Measurements from ENCODE around the gene MEGF11.

MEGF11 gene

GRCh38 chr15:65940618-65940909 lies 313.0 kb downstream of the MEGF11 start:
- peak overlapping the region; percentile 73 for H3K27ac ChIP-seq (ENCODE audit: poor library complexity, severe bottlenecking)
- TF ChIP-seq, protein P1, sequence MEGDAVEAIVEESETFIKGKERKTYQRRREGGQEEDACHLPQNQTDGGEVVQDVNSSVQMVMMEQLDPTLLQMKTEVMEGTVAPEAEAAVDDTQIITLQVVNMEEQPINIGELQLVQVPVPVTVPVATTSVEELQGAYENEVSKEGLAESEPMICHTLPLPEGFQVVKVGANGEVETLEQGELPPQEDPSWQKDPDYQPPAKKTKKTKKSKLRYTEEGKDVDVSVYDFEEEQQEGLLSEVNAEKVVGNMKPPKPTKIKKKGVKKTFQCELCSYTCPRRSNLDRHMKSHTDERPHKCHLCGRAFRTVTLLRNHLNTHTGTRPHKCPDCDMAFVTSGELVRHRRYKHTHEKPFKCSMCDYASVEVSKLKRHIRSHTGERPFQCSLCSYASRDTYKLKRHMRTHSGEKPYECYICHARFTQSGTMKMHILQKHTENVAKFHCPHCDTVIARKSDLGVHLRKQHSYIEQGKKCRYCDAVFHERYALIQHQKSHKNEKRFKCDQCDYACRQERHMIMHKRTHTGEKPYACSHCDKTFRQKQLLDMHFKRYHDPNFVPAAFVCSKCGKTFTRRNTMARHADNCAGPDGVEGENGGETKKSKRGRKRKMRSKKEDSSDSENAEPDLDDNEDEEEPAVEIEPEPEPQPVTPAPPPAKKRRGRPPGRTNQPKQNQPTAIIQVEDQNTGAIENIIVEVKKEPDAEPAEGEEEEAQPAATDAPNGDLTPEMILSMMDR (IDR thresholded peaks at IDR 0.05; ENCODE audit: poor library complexity, severe bottlenecking) = no peak
- no peak overlapping the region for H3K4me3 ChIP-seq (ENCODE audit: severe bottlenecking)
- no peaks in the 10 kb centered on the region for H3K36me3 ChIP-seq (ENCODE audit: low read depth)
- H3K9me3 ChIP-seq (ENCODE audit: severe bottlenecking) = no peaks in the 10 kb centered on the region
- H3K4me1 ChIP-seq (ENCODE audit: insufficient read depth, poor library complexity, severe bottlenecking) = peaks cover 19% of the 10 kb centered on the region
- H3K27me3 ChIP-seq (ENCODE audit: insufficient read depth, poor library complexity, severe bottlenecking) = no peaks in the 10 kb centered on the region
- peak; percentile 66 for ATAC-seq (ENCODE audit: low read depth)
- DNase-seq (ENCODE audit: low spot score) = no peak

DNA sequence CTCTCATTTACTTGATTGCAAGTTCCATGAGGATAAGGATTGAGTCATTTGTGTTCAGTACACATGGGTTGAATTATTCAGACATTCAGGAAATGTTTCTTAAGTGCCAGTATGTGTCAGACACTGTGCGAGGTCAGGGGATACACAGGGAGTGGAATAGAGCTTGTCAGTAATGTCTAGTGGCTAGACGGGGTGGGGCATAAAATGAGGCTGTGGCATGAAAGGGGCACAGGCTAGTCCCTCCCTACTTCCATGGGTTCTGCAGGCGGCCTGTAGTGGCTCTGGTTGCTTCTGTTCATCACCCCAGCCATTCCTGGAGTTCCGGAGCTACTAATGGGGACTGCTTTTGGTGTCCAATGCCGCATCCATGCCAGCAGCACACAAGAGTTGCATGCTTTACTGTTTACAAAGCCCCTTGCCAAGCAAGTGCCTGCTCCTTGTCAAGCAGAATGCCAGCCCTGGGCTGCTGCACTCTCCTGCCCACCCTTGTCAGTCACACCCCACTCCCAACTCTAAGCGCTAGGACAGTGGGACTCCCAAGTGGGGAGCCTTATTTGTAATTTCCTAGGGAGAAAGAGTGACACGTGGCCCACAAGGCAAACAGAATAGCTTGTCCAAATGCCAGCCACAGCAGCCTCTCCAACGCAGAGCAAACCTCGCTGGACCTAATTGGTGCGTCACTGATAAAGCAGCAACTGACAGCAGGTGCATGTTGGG lies 313.5 kb downstream of the MEGF11 start:
- Histone ChIP-seq H3K27me3 (ENCODE audit: insufficient read depth, poor library complexity, severe bottlenecking) (no peaks in the 10 kb centered on the region), H3K36me3 (ENCODE audit: low read depth) (no peaks in the 10 kb centered on the region), H3K9me3 (ENCODE audit: severe bottlenecking) (no peaks in the 10 kb centered on the region), H3K4me1 (ENCODE audit: insufficient read depth, poor library complexity, severe bottlenecking) (peaks cover 19% of the 10 kb centered on the region), H3K4me3 (ENCODE audit: severe bottlenecking) (no peak overlapping the region), H3K27ac (ENCODE audit: poor library complexity, severe bottlenecking) (peak overlapping the region; percentile 73)
- TF ChIP-seq, protein P1 (IDR thresholded peaks at IDR 0.05; ENCODE audit: poor library complexity, severe bottlenecking) = no peak
- no peak for DNase-seq (ENCODE audit: low spot score)
- peak; percentile 96 for ATAC-seq (ENCODE audit: low read depth)

- no peak overlapping the region for H3K4me3 ChIP-seq (ENCODE audit: severe bottlenecking)
- ATAC-seq (ENCODE audit: low read depth) = no peak
Observed at GRCh38 chr15:65938604-65939003, 314.9 kb downstream of the MEGF11 start.

GRCh38 chr15:65937476-65937875 lies 316.1 kb downstream of the MEGF11 start:
- DNase-seq (ENCODE audit: low spot score) (no peak), ATAC-seq (ENCODE audit: low read depth) (no peak)
- no peaks in the 10 kb centered on the region for H3K9me3 ChIP-seq (ENCODE audit: severe bottlenecking)
- H3K27ac ChIP-seq (ENCODE audit: poor library complexity, severe bottlenecking) = no peak overlapping the region
- no peaks in the 10 kb centered on the region for H3K36me3 ChIP-seq (ENCODE audit: low read depth)
- no peaks in the 10 kb centered on the region for H3K27me3 ChIP-seq (ENCODE audit: insufficient read depth, poor library complexity, severe bottlenecking)
- TF ChIP-seq, protein P1 (IDR thresholded peaks at IDR 0.05; ENCODE audit: poor library complexity, severe bottlenecking) = no peak
- peaks cover 19% of the 10 kb centered on the region for H3K4me1 ChIP-seq (ENCODE audit: insufficient read depth, poor library complexity, severe bottlenecking)
- no peak overlapping the region for H3K4me3 ChIP-seq (ENCODE audit: severe bottlenecking)

More at GRCh38 chr15:65938604-65939003, 314.9 kb downstream of the MEGF11 start:
- no peak for DNase-seq (ENCODE audit: low spot score)
- Histone ChIP-seq H3K27ac (ENCODE audit: poor library complexity, severe bottlenecking) (peak overlapping the region; percentile 73), H3K9me3 (ENCODE audit: severe bottlenecking) (no peaks in the 10 kb centered on the region), H3K27me3 (ENCODE audit: insufficient read depth, poor library complexity, severe bottlenecking) (no peaks in the 10 kb centered on the region), H3K4me1 (ENCODE audit: insufficient read depth, poor library complexity, severe bottlenecking) (peaks cover 19% of the 10 kb centered on the region), H3K36me3 (ENCODE audit: low read depth) (no peaks in the 10 kb centered on the region)
- TF ChIP-seq, protein P1 (IDR thresholded peaks at IDR 0.05; ENCODE audit: poor library complexity, severe bottlenecking) = no peak

- ATAC-seq (ENCODE audit: low read depth) (no peak), DNase-seq (ENCODE audit: low spot score) (no peak)
- H3K27ac ChIP-seq (ENCODE audit: poor library complexity, severe bottlenecking) = no peak overlapping the region
- H3K27me3 ChIP-seq (ENCODE audit: insufficient read depth, poor library complexity, severe bottlenecking) = no peaks in the 10 kb centered on the region
- no peaks in the 10 kb centered on the region for H3K9me3 ChIP-seq (ENCODE audit: severe bottlenecking)
- H3K36me3 ChIP-seq (ENCODE audit: low read depth) = no peaks in the 10 kb centered on the region
- TF ChIP-seq, protein P1 (IDR thresholded peaks at IDR 0.05; ENCODE audit: poor library complexity, severe bottlenecking) = no peak
- H3K4me3 ChIP-seq (ENCODE audit: severe bottlenecking) = no peak overlapping the region
- peaks cover 19% of the 10 kb centered on the region for H3K4me1 ChIP-seq (ENCODE audit: insufficient read depth, poor library complexity, severe bottlenecking)
Observed at GRCh38 chr15:65937054-65937453, 316.5 kb downstream of the MEGF11 start.

Data from RWPE2 (cell line).